OCI-LY7 (cell line): ENCODE measurements around the gene ACBD7. TPM values are rescaled to one million over a fixed set of nuclear protein-coding genes. Genes with fewer than 3 reads are reported as not detected.

Experiments
- BruUV-seq: library from RNA; stranded (reverse); fragments of 400-500 nt; replicated peaks from 2 replicates; lab custom pipeline; 2021; lab: Mats Ljungman, UMichigan
- CTCF ChIA-PET: fragments of 300-600 bp; sonication (Branson Sonifier 250); formaldehyde crosslinking; loops from one replicate; lab custom pipeline; 2022; ENCODE audit warnings: antibody characterized with exemption; ENCODE audit not compliant: unreplicated experiment; lab: Charles Lee
- POLR2A ChIA-PET: fragments of 300-600 bp; sonication (Branson Sonifier 250); formaldehyde crosslinking; loops from one replicate; lab custom pipeline; 2022; ENCODE audit warnings: antibody characterized with exemption; lab: Charles Lee
- DNase-seq: peaks from one replicate; pipeline ENCODE4 v3.0.0-alpha.2; 2015; ENCODE audit warnings: low spot score
- H2AFZ ChIP-seq: fragments of 200-600 bp; sonication (generic), shearing (Covaris generic); 2 replicates; pipeline ENCODE4 v1.6.1; 2014; ENCODE audit warnings: mild to moderate bottlenecking, antibody characterized with exemption, low read length, moderate library complexity
- H3K27ac ChIP-seq: fragments of 200-600 bp; sonication (generic); 2 replicates; pipeline ENCODE4 v1.5.1; 2014; ENCODE audit warnings: mixed run types, low read depth, mild to moderate bottlenecking, moderate library complexity, low read length, inconsistent platforms; ENCODE audit not compliant: poor library complexity, severe bottlenecking
- H3K36me3 ChIP-seq: fragments of 200-600 bp; sonication (generic); 2 replicates; pipeline ENCODE4 v1.6.1; 2014; ENCODE audit warnings: mild to moderate bottlenecking, antibody characterized with exemption, low read length, moderate library complexity, mixed read lengths; ENCODE audit not compliant: insufficient read depth
- H3K4me1 ChIP-seq: fragments of 200-600 bp; sonication (generic); 2 replicates; pipeline ENCODE4 v1.5.1; 2014; ENCODE audit warnings: mild to moderate bottlenecking, low read length; ENCODE audit not compliant: insufficient read depth, poor library complexity, severe bottlenecking
- H3K4me2 ChIP-seq: fragments of 200-600 bp; sonication (generic); 2 replicates; pipeline ENCODE4 v1.6.1; 2014; ENCODE audit warnings: mild to moderate bottlenecking, low read length
- H3K4me3 ChIP-seq: fragments of 200-600 bp; sonication (generic); 2 replicates; pipeline ENCODE4 v1.5.1; 2014; ENCODE audit warnings: mild to moderate bottlenecking, low read depth, low read length; ENCODE audit not compliant: poor library complexity, severe bottlenecking
- H3K79me2 ChIP-seq: fragments of 200-600 bp; sonication (generic); 2 replicates; pipeline ENCODE4 v1.6.1; 2016; ENCODE audit warnings: low read depth, mild to moderate bottlenecking, low read length, moderate library complexity, mixed read lengths; ENCODE audit not compliant: insufficient read depth
- H3K9me2 ChIP-seq: fragments of 200-600 bp; sonication (generic); 2 replicates; pipeline ENCODE4 v1.6.1; 2016; ENCODE audit warnings: mild to moderate bottlenecking, low read length, mixed read lengths; ENCODE audit not compliant: insufficient read depth
- H3K9me3 ChIP-seq: fragments of 200-600 bp; sonication (generic); 2 replicates; pipeline ENCODE4 v1.6.1; 2014; ENCODE audit warnings: mild to moderate bottlenecking, mixed run types, low read length, mixed read lengths
- H4K20me1 ChIP-seq: fragments of 200-600 bp; sonication (generic); 2 replicates; pipeline ENCODE4 v1.6.1; 2014; ENCODE audit warnings: mild to moderate bottlenecking, antibody characterized with exemption, low read length, moderate library complexity, mixed read lengths; ENCODE audit not compliant: insufficient read depth
- CTCF ChIP-seq: fragments of 200-600 bp; sonication (generic); conservative IDR thresholded peaks from 2 replicates; pipeline ENCODE4 v1.5.1; 2014; ENCODE audit warnings: mild to moderate bottlenecking, antibody characterized with exemption, low read length, moderate library complexity, mixed read lengths
- EZH2phosphoT487 ChIP-seq: fragments of 200-600 bp; sonication (generic); IDR thresholded peaks from 2 replicates; pipeline ENCODE4 v1.6.1; 2018; ENCODE audit warnings: low read depth, borderline replicate concordance, mild to moderate bottlenecking, mixed run types, antibody characterized with exemption, low read length, moderate library complexity, mixed read lengths
- intact Hi-C: fragments of 100-400 bp; cut with micrococcal nuclease; formaldehyde crosslinking; loops from one replicate; pipeline ENCODE4 v1.10.0; 2022; ENCODE audit not compliant: unreplicated experiment
- total RNA-seq, 2 experiments: library from RNA; depleted of rRNA in 1 of 2; stranded (reverse); fragments of >200 nt in 1 of 2; shearing (Covaris generic) in 1 of 2; gene quantifications; 2 replicates each; pipeline ENCODE4 v1.2.3, GENCODE V29; 2014 to 2022

Gene ACBD7
- total RNA-seq, 2 experiments from 2014 or later = 15.0 to 26.9 TPM

GRCh38 chr10:15046626-15047025 lies 42.0 kb downstream of the ACBD7 start:
- H2AFZ ChIP-seq = no peak overlapping the region
- no peak overlapping the region for H3K4me3 ChIP-seq
- BruUV-seq = no TSS peak
- no peaks in the 10 kb centered on the region for H3K79me2 ChIP-seq
- H3K4me1 ChIP-seq = no peaks in the 10 kb centered on the region
- no peak for TF ChIP-seq CTCF
- TF ChIP-seq EZH2phosphoT487 = no peak
- no peaks in the 10 kb centered on the region for H3K9me2 ChIP-seq
- H3K36me3 ChIP-seq = no peaks in the 10 kb centered on the region
- H3K27ac ChIP-seq = no peak overlapping the region
- DNase-seq = no peak
- no peaks in the 10 kb centered on the region for H4K20me1 ChIP-seq
- no peaks in the 10 kb centered on the region for H3K9me3 ChIP-seq
- H3K4me2 ChIP-seq = no peak overlapping the region
- ChIA-PET POLR2A (no interaction called here), CTCF (no interaction called here)
- intact Hi-C loops = no loop called here

GRCh38 chr10:15045380-15045779 lies 43.2 kb downstream of the ACBD7 start:
- no TSS peak for BruUV-seq
- H4K20me1 ChIP-seq = no peaks in the 10 kb centered on the region
- POLR2A ChIA-PET = interaction anchor here (0.6 kb wide), 1 partner anchor 1516 kb away, joined by 3 read pairs; the partner anchor contains the start of gene BEND7
- no peak for DNase-seq
- CTCF ChIA-PET = no interaction called here
- no peaks in the 10 kb centered on the region for H3K36me3 ChIP-seq
- H3K79me2 ChIP-seq = no peaks in the 10 kb centered on the region
- H3K4me1 ChIP-seq = no peaks in the 10 kb centered on the region
- H2AFZ ChIP-seq = no peak overlapping the region
- no peak overlapping the region for H3K27ac ChIP-seq
- TF ChIP-seq CTCF (no peak), EZH2phosphoT487 (no peak)
- intact Hi-C loops = no loop called here
- H3K9me3 ChIP-seq = no peaks in the 10 kb centered on the region
- H3K9me2 ChIP-seq = no peaks in the 10 kb centered on the region
- no peak overlapping the region for H3K4me3 ChIP-seq
- no peak overlapping the region for H3K4me2 ChIP-seq

- H3K4me2 ChIP-seq = no peak within 1 kb of the TSS
- no peaks in the 10 kb centered on the region for H3K4me1 ChIP-seq
- no peaks in the 10 kb centered on the region for H4K20me1 ChIP-seq
- no peaks in the 10 kb centered on the region for H3K79me2 ChIP-seq
- no peaks in the 10 kb centered on the region for H3K9me3 ChIP-seq
- H2AFZ ChIP-seq = no peak within 1 kb of the TSS
- no peaks in the 10 kb centered on the region for H3K9me2 ChIP-seq
- no peak within 1 kb of the TSS for H3K4me3 ChIP-seq
- TF ChIP-seq EZH2phosphoT487 (no peak), CTCF (no peak)
- DNase-seq = no peak
- ChIA-PET POLR2A (interaction anchor here (0.7 kb wide), 1 partner anchor 612 kb away, joined by 4 read pairs; no protein-coding TSS in a partner anchor), CTCF (no interaction called here)
- no peak within 1 kb of the TSS for H3K27ac ChIP-seq
- intact Hi-C loops = no loop called here
- BruUV-seq = no TSS peak
- H3K36me3 ChIP-seq = no peaks in the 10 kb centered on the region
These were observed 44.9 kb downstream of the ACBD7 start, which contains the start of gene OLAH for GRCh38 chr10:15043674-15044073. TSS of gene OLAH (plus strand) at chr10:15043943. CDS start at chr10:15047289, 3,346 bp downstream.
